HG02981 (cell line): Measurements from ENCODE around the gene OR5B17.
"Not testable (repeated sequence)": the region's sequence is repeated elsewhere in the genome, so short reads cannot be mapped to it uniquely, and the experiment has no call there.

Experiments
- ATAC-seq: cut with Tn5 transposase; IDR thresholded peaks from one replicate; pipeline ENCODE4 v1.9.1; 2021; ENCODE audit warnings: mild to moderate bottlenecking, moderate library complexity; ENCODE audit not compliant: unreplicated experiment

OR5B17 gene

GRCh38 chr11:58358969-58359368 lies at the start of gene OR5B17:
Gene OR5B17, minus strand, starts transcription at chr11:58359069. Its CDS starts 0 bp downstream, at chr11:58359069.
- no peak for ATAC-seq

DNA sequence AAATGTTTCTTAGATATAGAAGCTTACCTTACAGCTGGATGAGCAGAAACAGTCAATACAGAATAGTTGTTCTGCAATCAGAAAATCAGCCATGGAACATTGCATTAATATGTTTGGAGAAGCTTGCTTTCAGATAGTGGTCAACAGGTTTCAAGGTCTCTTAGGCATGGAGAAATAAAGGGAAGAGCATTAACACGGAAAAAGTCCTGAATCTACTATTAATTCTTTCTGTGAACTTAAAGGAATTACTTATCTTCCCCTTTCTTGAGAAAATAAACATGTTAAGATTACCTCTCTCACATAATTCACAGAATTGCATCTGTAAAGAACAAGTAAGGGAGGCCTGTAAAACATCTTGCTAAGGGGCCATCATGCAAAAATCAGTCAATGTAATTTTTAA lies 47.9 kb upstream of the OR5B17 start, which contains the start of gene OR5B3:
TSS of gene OR5B3 (minus strand) at position 101 of the 400 bp plus-strand sequence. CDS start 3,465 bp downstream, outside the sequence.
- ATAC-seq = no peak

DNA sequence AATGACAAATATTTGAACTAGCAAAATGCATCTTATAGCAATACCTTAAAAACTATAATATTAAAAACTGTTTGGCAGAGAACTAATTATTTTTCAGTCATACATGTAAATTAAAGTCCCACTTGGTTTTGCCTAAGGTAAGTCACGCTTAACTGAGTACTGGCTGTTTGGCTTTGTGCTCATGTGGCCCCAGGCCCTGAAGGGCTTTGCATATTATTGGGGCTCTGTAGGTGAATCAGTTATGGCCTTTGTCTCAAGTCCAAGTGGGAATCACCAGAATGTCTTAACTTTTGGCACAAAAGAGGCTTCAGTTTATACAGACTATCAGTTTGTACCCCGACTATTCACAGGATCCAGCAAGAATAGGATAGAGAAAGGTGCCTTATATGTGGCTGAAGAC lies 40.8 kb upstream of the OR5B17 start:
- not testable (repeated sequence) for ATAC-seq

GRCh38 chr11:58395581-58395980 lies 36.7 kb upstream of the OR5B17 start:
- ATAC-seq = no peak

- no peak for ATAC-seq
Measured at GRCh38 chr11:58394195-58394594, 35.3 kb upstream of the OR5B17 start.

DNA sequence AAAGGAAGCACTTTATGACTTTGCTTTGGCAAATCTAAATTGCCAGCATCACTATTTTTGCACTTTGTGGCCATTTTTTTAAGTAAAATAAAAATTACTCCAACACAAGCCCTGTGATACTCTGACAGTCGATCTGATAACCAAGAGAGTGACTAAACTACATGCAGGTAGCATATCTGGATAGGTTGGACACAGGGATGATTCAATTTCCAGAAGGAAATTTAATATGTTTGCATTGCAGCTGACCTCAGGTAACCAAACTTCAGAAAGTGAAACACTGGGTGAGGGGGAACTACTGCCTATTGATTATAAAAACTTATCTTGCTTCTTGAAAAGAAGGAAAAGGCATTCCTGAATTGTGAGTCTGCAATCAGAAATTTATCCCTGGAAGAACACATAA lies 33.9 kb upstream of the OR5B17 start:
- no peak for ATAC-seq

DNA sequence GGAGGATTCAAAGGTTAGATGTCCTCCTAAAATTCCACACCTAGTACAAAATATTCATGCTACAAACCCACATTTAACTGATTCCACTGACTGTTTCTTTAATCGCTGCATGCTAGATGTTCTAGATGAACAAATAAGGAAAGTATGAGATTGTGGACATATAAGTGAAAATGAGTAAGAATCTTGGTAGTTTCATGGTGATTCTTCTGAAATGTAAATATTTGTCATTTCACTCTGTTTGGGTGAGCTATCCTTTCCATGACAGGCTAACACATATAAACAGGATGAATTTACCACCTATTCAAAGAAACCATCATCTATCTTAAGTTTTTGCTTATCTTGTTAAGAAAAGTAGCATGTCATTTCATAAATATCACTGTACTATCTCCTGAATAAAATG lies 33.0 kb upstream of the OR5B17 start:
- ATAC-seq = no peak

- ATAC-seq = no peak
Measured at GRCh38 chr11:58390551-58391063, 31.7 kb upstream of the OR5B17 start.

GRCh38 chr11:58354727-58355126 lies 4.1 kb downstream of the OR5B17 start:
- no peak for ATAC-seq

DNA sequence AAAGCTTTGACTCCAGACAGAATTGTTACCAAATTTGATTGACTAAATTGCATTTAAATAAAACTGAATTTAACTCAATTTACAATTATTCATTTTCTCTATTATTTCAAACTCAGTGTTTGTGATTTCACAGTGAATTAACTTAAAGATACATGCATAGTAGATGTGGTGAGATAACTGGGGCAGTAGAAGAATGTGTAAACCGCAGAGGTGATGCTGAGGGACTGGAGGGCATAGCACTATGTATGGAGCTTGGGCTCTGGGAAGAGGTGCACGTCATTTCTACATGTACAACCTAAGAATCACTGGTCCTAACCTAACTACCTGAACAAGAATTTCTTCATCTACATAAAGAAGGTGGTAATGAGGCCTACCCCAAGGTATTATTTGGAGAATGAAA lies 13.7 kb downstream of the OR5B17 start:
- no peak for ATAC-seq

GRCh38 chr11:58334708-58335107 lies 24.2 kb downstream of the OR5B17 start:
- ATAC-seq = no peak

DNA sequence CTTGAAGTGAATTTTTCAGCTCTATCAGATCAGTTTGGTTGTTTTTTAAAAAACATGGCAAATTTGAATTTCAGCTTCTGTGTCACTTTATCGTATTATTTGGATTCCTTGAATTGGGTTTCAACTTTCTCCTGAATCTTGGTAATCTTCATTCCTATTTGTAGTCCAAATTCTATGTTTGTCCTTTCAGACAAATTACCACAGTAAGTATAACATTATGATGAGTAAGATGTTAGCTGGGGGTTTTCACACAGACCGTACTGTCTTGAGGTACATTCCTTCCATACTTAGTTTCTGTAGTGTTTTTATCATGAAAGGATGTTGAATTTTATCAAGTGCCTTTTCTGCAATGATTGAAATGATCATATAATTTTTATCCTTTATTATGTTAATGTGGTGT lies 28.0 kb downstream of the OR5B17 start:
- ATAC-seq = no peak

GRCh38 chr11:58318532-58318931 lies 40.3 kb downstream of the OR5B17 start:
- no peak for ATAC-seq

- no peak for ATAC-seq
Measured at GRCh38 chr11:58316142-58316541, 42.7 kb downstream of the OR5B17 start.
